Peyer's patch (tissue), 4 donors: ENCODE data around the gene ARMC3.

Source experiments
- POLR2A ChIP-seq, 2 donors: fragments of 450-650 bp; IDR thresholded peaks; one replicate each; pipeline ENCODE4 v1.5.1; 2017; ENCODE audit warnings: antibody characterized with exemption in 2 of 2, mild to moderate bottlenecking in 2 of 2, moderate library complexity in 2 of 2
- TF ChIP-seq, protein P1 (sequence below), 6 experiments: fragments of 450-650 bp in 4 of 6; fragments of 200-600 bp in 2 of 6; sonication (generic) in 1 of 6; IDR thresholded peaks; one replicate each; pipeline ENCODE4 v1.5.1; 2017 to 2019; ENCODE audit warnings: antibody characterized with exemption in 6 of 6, mild to moderate bottlenecking in 3 of 6, moderate library complexity in 1 of 6

DNA sequence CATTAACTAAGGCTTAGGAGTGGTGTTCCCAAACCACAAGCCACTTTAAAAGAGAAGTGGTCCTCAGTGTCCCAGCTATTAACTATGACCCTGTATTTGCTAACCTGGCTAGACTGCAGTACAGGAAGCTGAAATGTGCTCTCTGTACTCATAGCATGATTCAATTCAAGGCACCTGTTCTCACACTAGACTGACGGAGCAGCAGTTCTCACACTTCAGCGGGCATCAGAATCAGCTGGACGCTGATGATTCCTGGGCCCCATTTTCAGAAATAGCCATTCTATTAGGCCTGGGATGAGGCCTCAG lies 143.0 kb downstream of the ARMC3 start:
- TF ChIP-seq, protein P1, sequence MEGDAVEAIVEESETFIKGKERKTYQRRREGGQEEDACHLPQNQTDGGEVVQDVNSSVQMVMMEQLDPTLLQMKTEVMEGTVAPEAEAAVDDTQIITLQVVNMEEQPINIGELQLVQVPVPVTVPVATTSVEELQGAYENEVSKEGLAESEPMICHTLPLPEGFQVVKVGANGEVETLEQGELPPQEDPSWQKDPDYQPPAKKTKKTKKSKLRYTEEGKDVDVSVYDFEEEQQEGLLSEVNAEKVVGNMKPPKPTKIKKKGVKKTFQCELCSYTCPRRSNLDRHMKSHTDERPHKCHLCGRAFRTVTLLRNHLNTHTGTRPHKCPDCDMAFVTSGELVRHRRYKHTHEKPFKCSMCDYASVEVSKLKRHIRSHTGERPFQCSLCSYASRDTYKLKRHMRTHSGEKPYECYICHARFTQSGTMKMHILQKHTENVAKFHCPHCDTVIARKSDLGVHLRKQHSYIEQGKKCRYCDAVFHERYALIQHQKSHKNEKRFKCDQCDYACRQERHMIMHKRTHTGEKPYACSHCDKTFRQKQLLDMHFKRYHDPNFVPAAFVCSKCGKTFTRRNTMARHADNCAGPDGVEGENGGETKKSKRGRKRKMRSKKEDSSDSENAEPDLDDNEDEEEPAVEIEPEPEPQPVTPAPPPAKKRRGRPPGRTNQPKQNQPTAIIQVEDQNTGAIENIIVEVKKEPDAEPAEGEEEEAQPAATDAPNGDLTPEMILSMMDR (IDR thresholded peaks at IDR 0.05) = no peak
- TF ChIP-seq POLR2A (IDR thresholded peaks at IDR 0.05) = no peak
